Measurements from ENCODE around the gene ALDH1L1.

ALDH1L1 gene

GRCh38 chr3:126056681-126057500 lies 123.5 kb downstream of the ALDH1L1 start:
- Histone ChIP-seq H3K27me3 (ENCODE audit: insufficient read depth, insufficient read length) (no peaks in the 10 kb centered on the region), H3K4me3 (ENCODE audit: insufficient read length, low read depth) (no peak overlapping the region), H3K4me1 (ENCODE audit: insufficient read depth, insufficient read length) (peaks cover 12% of the 10 kb centered on the region), H3K36me3 (ENCODE audit: insufficient read depth, insufficient read length, low read length) (peaks cover 5% of the 10 kb centered on the region), H3K9me3 (ENCODE audit: insufficient read depth, low read length) (no peaks in the 10 kb centered on the region), H3K9ac (ENCODE audit: insufficient read length, low read depth) (no peak overlapping the region)
- DNase-seq (ENCODE audit: low read depth, low spot score): no peak
- TF ChIP-seq YY1 (IDR thresholded peaks at IDR 0.05; ENCODE audit: insufficient read depth, insufficient read length): no peak
- TF ChIP-seq ZNF274 (IDR thresholded peaks at IDR 0.05; ENCODE audit: low read depth, low read length): no peak
- no peak for TF ChIP-seq SUZ12 (IDR thresholded peaks at IDR 0.05; ENCODE audit: extremely low read depth, insufficient read depth, insufficient read length)

- no peak overlapping the region for H3K4me3 ChIP-seq (ENCODE audit: insufficient read length, low read depth)
- no peaks in the 10 kb centered on the region for H3K27me3 ChIP-seq (ENCODE audit: insufficient read depth, insufficient read length)
- H3K36me3 ChIP-seq (ENCODE audit: insufficient read depth, insufficient read length, low read length): peaks cover 5% of the 10 kb centered on the region
- TF ChIP-seq SUZ12 (IDR thresholded peaks at IDR 0.05; ENCODE audit: extremely low read depth, insufficient read depth, insufficient read length) (no peak), ZNF274 (IDR thresholded peaks at IDR 0.05; ENCODE audit: low read depth, low read length) (no peak), YY1 (IDR thresholded peaks at IDR 0.05; ENCODE audit: insufficient read depth, insufficient read length) (no peak)
- peaks cover 12% of the 10 kb centered on the region for H3K4me1 ChIP-seq (ENCODE audit: insufficient read depth, insufficient read length)
- H3K9ac ChIP-seq (ENCODE audit: insufficient read length, low read depth): no peak overlapping the region
- no peaks in the 10 kb centered on the region for H3K9me3 ChIP-seq (ENCODE audit: insufficient read depth, low read length)
- no peak for DNase-seq (ENCODE audit: low read depth, low spot score)
These were observed 124.3 kb downstream of the ALDH1L1 start for GRCh38 chr3:126056088-126056487.

- Histone ChIP-seq H3K4me3 (ENCODE audit: insufficient read length, low read depth) (no peak overlapping the region), H3K9me3 (ENCODE audit: insufficient read depth, low read length) (no peaks in the 10 kb centered on the region), H3K27me3 (ENCODE audit: insufficient read depth, insufficient read length) (no peaks in the 10 kb centered on the region), H3K36me3 (ENCODE audit: insufficient read depth, insufficient read length, low read length) (peaks cover 11% of the 10 kb centered on the region), H3K4me1 (ENCODE audit: insufficient read depth, insufficient read length) (peaks cover 12% of the 10 kb centered on the region), H3K9ac (ENCODE audit: insufficient read length, low read depth) (no peak overlapping the region)
- TF ChIP-seq SUZ12 (IDR thresholded peaks at IDR 0.05; ENCODE audit: extremely low read depth, insufficient read depth, insufficient read length): no peak
- no peak for DNase-seq (ENCODE audit: low read depth, low spot score)
These were observed 125.5 kb downstream of the ALDH1L1 start for GRCh38 chr3:126054870-126055269.

- Histone ChIP-seq H3K9ac (ENCODE audit: insufficient read length, low read depth) (no peak overlapping the region), H3K4me3 (ENCODE audit: insufficient read length, low read depth) (no peak overlapping the region), H3K36me3 (ENCODE audit: insufficient read depth, insufficient read length, low read length) (peaks cover 15% of the 10 kb centered on the region), H3K9me3 (ENCODE audit: insufficient read depth, low read length) (no peaks in the 10 kb centered on the region), H3K27me3 (ENCODE audit: insufficient read depth, insufficient read length) (no peaks in the 10 kb centered on the region), H3K4me1 (ENCODE audit: insufficient read depth, insufficient read length) (peaks cover 12% of the 10 kb centered on the region)
- no peak for TF ChIP-seq SUZ12 (IDR thresholded peaks at IDR 0.05; ENCODE audit: extremely low read depth, insufficient read depth, insufficient read length)
- no peak for TF ChIP-seq ZNF274 (IDR thresholded peaks at IDR 0.05; ENCODE audit: low read depth, low read length)
- TF ChIP-seq YY1 (IDR thresholded peaks at IDR 0.05; ENCODE audit: insufficient read depth, insufficient read length): no peak
- no peak for DNase-seq (ENCODE audit: low read depth, low spot score)
These were observed 126.3 kb downstream of the ALDH1L1 start for GRCh38 chr3:126053949-126054569.
